Spleen (tissue), 13 donors: Measurements from ENCODE around the gene TRIM40. TPM values are rescaled to one million over a fixed set of nuclear protein-coding genes. Genes with fewer than 3 reads are reported as not detected.

ENCODE experiments used
- DNase-seq: peaks from one replicate; pipeline ENCODE4 v3.0.0-alpha.2; 2020
- H3K27ac ChIP-seq, 8 donors: fragments of 200-600 bp; sonication (generic) in 7 of 8; 1 replicate in 4 of 8; 2 replicates in 4 of 8; pipeline versions ENCODE4 v1.5.0 to v1.8.0; 2016 to 2021; ENCODE audit warnings: inconsistent platforms in 4 of 8, mild to moderate bottlenecking in 4 of 8, moderate library complexity in 1 of 8
- H3K27me3 ChIP-seq, 7 donors: fragments of 200-600 bp; sonication (generic) in 6 of 7; replicated peaks in 1 of 7; 1 replicate in 4 of 7; 2 replicates in 3 of 7; pipeline versions ENCODE4 v1.5.0 to v1.8.0; 2016 to 2021; ENCODE audit warnings: inconsistent platforms in 3 of 7, mild to moderate bottlenecking in 1 of 7
- H3K36me3 ChIP-seq, 6 donors: fragments of 200-600 bp; sonication (generic) in 5 of 6; 1 replicate in 4 of 6; 2 replicates in 2 of 6; pipeline versions ENCODE4 v1.5.0 to v1.8.0; 2016 to 2021; ENCODE audit warnings: inconsistent platforms in 2 of 6
- H3K4me1 ChIP-seq, 6 donors: fragments of 200-600 bp; sonication (generic) in 5 of 6; 1 replicate in 3 of 6; 2 replicates in 3 of 6; pipeline versions ENCODE4 v1.5.0 to v1.8.0; 2016 to 2021; ENCODE audit warnings: inconsistent platforms in 3 of 6
- H3K4me3 ChIP-seq, 8 donors: fragments of 200-600 bp; sonication (generic) in 7 of 8; 1 replicate in 4 of 8; 2 replicates in 4 of 8; pipeline versions ENCODE4 v1.5.0 to v1.8.0; 2016 to 2021; ENCODE audit warnings: inconsistent platforms in 4 of 8, mild to moderate bottlenecking in 4 of 8, moderate library complexity in 2 of 8
- H3K9me3 ChIP-seq, 8 donors: fragments of 200-600 bp; sonication (generic) in 7 of 8; 1 replicate in 4 of 8; 2 replicates in 4 of 8; pipeline versions ENCODE4 v1.5.0 to v1.8.0; 2016 to 2021; ENCODE audit warnings: inconsistent platforms in 4 of 8
- CTCF ChIP-seq, 11 experiments: fragments of 200-600 bp in 7 of 11; fragments of 450-650 bp in 4 of 11; sonication (generic) in 4 of 11; IDR thresholded peaks in 8 of 11; conservative IDR thresholded peaks in 3 of 11; 1 replicate in 7 of 11; 2 replicates in 4 of 11; pipeline versions ENCODE4 v1.4.0 to v1.8.0; 2016 to 2021; ENCODE audit warnings: antibody characterized with exemption in 11 of 11, inconsistent platforms in 4 of 11, mild to moderate bottlenecking in 1 of 11
- POLR2A ChIP-seq, 3 donors: fragments of 450-650 bp; IDR thresholded peaks; one replicate each; pipeline ENCODE4 v1.5.1; 2017; ENCODE audit warnings: antibody characterized with exemption in 3 of 3, mild to moderate bottlenecking in 1 of 3
- POLR2AphosphoS5 ChIP-seq, 3 donors: sonication (generic); formaldehyde crosslinking; IDR thresholded peaks; one replicate each; pipeline ENCODE4 v1.5.1; 2017; ENCODE audit warnings: antibody characterized with exemption in 3 of 3
- WGBS, 5 donors: extraction: QIAGEN DNeasy Blood & Tissue Kit in 3 of 5; methylation state at CpG; one replicate each; pipeline versions ENCODE4 v1.1.5 to v1.1.7; 2013 to 2018; 5-methylcytosine and 5-hydroxymethylcytosine counted together
- intact Hi-C: fragments of 100-400 bp; cut with DNase I; formaldehyde crosslinking; loops from one replicate; pipeline ENCODE4 v1.15.0; 2023; ENCODE audit warnings: low total_unique reads
- long read RNA-seq, 2 donors: transcript quantifications; one replicate each; lab custom pipeline, GENCODE V29; 2026
- polyA plus RNA-seq, 3 donors: library from polyadenylated mRNA; stranded (reverse); fragments of 200-250 nt; gene quantifications; one replicate each; pipeline ENCODE4 v1.2.1, GENCODE V29; 2013
- total RNA-seq, 7 donors: library from RNA; depleted of rRNA in 3 of 7; stranded (reverse); fragments of >200 nt in 3 of 7; fragmentation: NEBNext Ultra II Directional in 4 of 7; extraction: Animal tissue kit (Norgen Biotek cat#: 25700) in 4 of 7; gene quantifications; one replicate each; pipeline versions ENCODE4 v1.1.0 to v1.2.1, GENCODE V29; 2016 to 2021
- donor health status: healthy with polysubstance abuse.
- donor health status: DM: no; HTN: no; CAD: no; lungs with moderate emphysema.
- donor health status: DM: no; HTN: no; CAD: no.
- donor health status: Bipolar disorder and iron deficiency.
- donor health status: healthy.
- donor health status: DM: no; HTN: no; CAD: no.
- donor health status: DM: yes; HTN: yes; CAD: no.

TRIM40 gene, protein sequence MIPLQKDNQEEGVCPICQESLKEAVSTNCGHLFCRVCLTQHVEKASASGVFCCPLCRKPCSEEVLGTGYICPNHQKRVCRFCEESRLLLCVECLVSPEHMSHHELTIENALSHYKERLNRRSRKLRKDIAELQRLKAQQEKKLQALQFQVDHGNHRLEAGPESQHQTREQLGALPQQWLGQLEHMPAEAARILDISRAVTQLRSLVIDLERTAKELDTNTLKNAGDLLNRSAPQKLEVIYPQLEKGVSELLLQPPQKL
- total RNA-seq, result 1 to 10 TPM in 1 of 7 donors, under 1 TPM in 2, not detected in 4; 0.20 to 1.0 (median 0.29) TPM
- not detected for polyA plus RNA-seq
- long read RNA-seq, donor 1, partial matches to known transcripts, result 0 of 1 reads
- long read RNA-seq, donor 1, other reads (novel, unspliced or antisense), result 0 of 1 reads
- long read RNA-seq, donor 2, result 0 reads

DNA sequence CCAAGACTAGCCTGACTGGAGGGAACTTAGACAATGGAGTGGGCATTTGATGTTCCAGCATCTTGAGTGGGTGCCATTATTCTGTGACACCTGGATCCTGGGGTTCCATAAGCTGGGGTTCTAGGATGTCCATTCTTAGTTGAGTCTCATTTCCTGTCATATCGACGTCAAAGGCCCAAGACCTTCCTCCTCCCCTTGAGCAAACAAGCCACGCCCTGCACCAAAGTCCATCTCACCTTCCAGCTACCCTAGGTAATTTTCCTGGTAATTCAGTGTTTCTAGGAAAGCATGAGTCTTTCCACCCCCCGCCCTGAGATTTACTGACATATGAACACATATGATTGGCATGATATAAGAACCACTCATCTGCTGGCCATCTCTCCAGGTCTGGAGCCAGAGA lies at the start of gene TRIM40:
TSS of gene TRIM40 (plus strand) at position 384 of the 400 bp plus-strand sequence. CDS start 897 bp downstream, outside the sequence.
- 51 to 75% (median 70%) methylated on average over 4 of the region's 4 CpGs for WGBS, 5 donors
- intact Hi-C loops, result loop anchor here (10.0 kb wide), 1 partner anchor 291 kb away; no protein-coding TSS in a partner anchor
- TF ChIP-seq POLR2AphosphoS5 (IDR thresholded peaks at IDR 0.05) (no peak), POLR2A (IDR thresholded peaks at IDR 0.05) (no peak), CTCF (IDR thresholded peaks at IDR 0.05 in 8 of 11, conservative IDR thresholded peaks at IDR 0.05 in 3 of 11) (no peak)
- H3K36me3 ChIP-seq, result no peaks in the 10 kb centered on the region
- no peak within 1 kb of the TSS for H3K27ac ChIP-seq
- no peaks in the 10 kb centered on the region for H3K9me3 ChIP-seq
- no peak for DNase-seq
- no peak within 1 kb of the TSS for H3K4me3 ChIP-seq
- peaks cover 0 to 65% (median 22%) of the 10 kb centered on the region in 7 donors for H3K27me3 ChIP-seq
- H3K4me1 ChIP-seq, result peaks cover 1 to 5% (median 4%) of the 10 kb centered on the region in 6 donors

GRCh38 chr6:30087876-30088275 lies 48.1 kb upstream of the TRIM40 start:
- intact Hi-C loops, result no loop called here
- Histone ChIP-seq H3K36me3 (no peaks in the 10 kb centered on the region), H3K4me1 (no peaks in the 10 kb centered on the region), H3K4me3 (no peak overlapping the region), H3K27me3 (peaks cover 0 to 68% (median 10%) of the 10 kb centered on the region in 7 donors), H3K27ac (no peak overlapping the region), H3K9me3 (no peaks in the 10 kb centered on the region)
- WGBS, 5 donors, result 60 to 80% (median 71%) methylated on average over 5 of the region's 5 CpGs
- TF ChIP-seq POLR2A (IDR thresholded peaks at IDR 0.05) (no peak), CTCF (IDR thresholded peaks at IDR 0.05 in 8 of 11, conservative IDR thresholded peaks at IDR 0.05 in 3 of 11) (no peak), POLR2AphosphoS5 (IDR thresholded peaks at IDR 0.05) (no peak)
- no peak for DNase-seq

DNA sequence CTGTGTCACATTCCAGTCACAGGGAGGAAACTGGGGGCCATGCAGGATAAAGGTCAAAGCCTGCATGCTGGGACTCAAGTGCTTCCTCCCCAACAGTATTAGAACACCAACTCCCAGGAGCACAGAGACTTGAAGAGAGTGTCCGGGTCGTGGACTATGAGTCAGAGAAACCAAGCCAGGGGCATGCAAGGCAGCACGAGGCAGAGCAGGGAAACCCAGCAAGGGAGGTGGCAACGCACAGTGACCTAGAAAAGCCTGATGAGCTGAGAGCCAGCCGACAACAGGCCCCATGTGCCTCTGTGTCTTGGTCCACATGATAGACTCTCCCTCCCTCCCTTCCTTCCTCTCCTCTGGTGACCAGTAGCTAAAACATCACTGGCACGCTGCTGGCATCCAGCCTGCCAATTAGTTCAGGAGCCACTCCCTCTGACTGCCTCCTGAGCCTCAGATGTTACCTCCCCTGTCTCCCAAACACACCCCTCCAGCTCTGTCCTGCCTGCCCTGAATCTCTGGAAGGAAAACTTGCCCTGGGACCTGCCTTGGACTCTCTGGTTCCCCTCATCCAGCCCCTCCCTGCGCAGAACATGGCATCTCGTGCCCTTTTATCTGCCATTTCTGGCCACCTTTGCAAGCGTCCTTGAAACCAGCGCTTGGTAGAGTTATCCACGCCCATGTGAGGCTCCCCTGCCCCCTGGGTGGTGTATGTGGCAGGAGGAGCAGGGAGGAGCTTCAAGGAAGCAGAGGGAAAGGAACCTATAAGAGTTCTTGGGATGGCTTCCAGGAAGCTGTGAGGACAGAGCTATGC lies 44.2 kb upstream of the TRIM40 start:
- no peak overlapping the region for H3K4me3 ChIP-seq

More for the DNA sequence above, 44.2 kb upstream of the TRIM40 start:
- DNase-seq, result no peak
- H3K27ac ChIP-seq, result peak overlapping the region in 4 of 8 donors; percentile 14 to 28 (median 24)
- no peaks in the 10 kb centered on the region for H3K9me3 ChIP-seq
- intact Hi-C loops, result no loop called here
- TF ChIP-seq CTCF (IDR thresholded peaks at IDR 0.05 in 8 of 11, conservative IDR thresholded peaks at IDR 0.05 in 3 of 11) (no peak), POLR2A (IDR thresholded peaks at IDR 0.05) (no peak), POLR2AphosphoS5 (IDR thresholded peaks at IDR 0.05) (no peak)
- peaks cover 0 to 86% (median 14%) of the 10 kb centered on the region in 7 donors for H3K27me3 ChIP-seq
- WGBS, 5 donors, result 43 to 64% (median 53%) methylated on average over 11 of the region's 11 CpGs
- no peaks in the 10 kb centered on the region for H3K36me3 ChIP-seq
- no peaks in the 10 kb centered on the region for H3K4me1 ChIP-seq
